Spinal cord (tissue), 10 donors: ENCODE data around the gene OR13J1. TPM values are rescaled to one million over a fixed set of nuclear protein-coding genes. Genes with fewer than 3 reads are reported as not detected.

Experiments
- DNase-seq, 6 donors: peaks; one replicate each; pipeline versions ENCODE4 v3.0.0 to v3.0.0-alpha.2; 2013 to 2015; ENCODE audit warnings: low spot score in 6 of 6, low read depth in 4 of 6
- H3K27ac ChIP-seq: one replicate; pipeline ENCODE4 v1.5.1; 2013; ENCODE audit warnings: low read depth, low read length, control low read depth
- H3K27me3 ChIP-seq: one replicate; pipeline ENCODE4 v1.6.1; 2013; ENCODE audit warnings: low read length; ENCODE audit not compliant: control insufficient read depth, insufficient read depth
- H3K36me3 ChIP-seq: one replicate; pipeline ENCODE4 v1.6.1; 2013; ENCODE audit warnings: low read length; ENCODE audit not compliant: control insufficient read depth, insufficient read depth
- H3K4me1 ChIP-seq: one replicate; pipeline ENCODE4 v1.6.1; 2013; ENCODE audit warnings: low read length; ENCODE audit not compliant: control insufficient read depth, insufficient read depth
- H3K4me3 ChIP-seq: one replicate; pipeline ENCODE4 v1.5.1; 2013; ENCODE audit warnings: low read depth, low read length, control low read depth
- H3K9me3 ChIP-seq: one replicate; pipeline ENCODE4 v1.6.1; 2013; ENCODE audit warnings: low read length; ENCODE audit not compliant: control insufficient read depth, insufficient read depth
- WGBS: methylation state at CpG from one replicate; pipeline ENCODE4 v1.1.5; 2013; ENCODE audit warnings: missing lambda C conversion rate; ENCODE audit not compliant: insufficient coverage; 5-methylcytosine and 5-hydroxymethylcytosine counted together
- polyA plus RNA-seq, 2 donors: library from polyadenylated mRNA; unstranded; fragments of 120-200 nt; gene quantifications; one replicate each; pipeline ENCODE4 v1.2.1, GENCODE V29; 2013; ENCODE audit not compliant: insufficient read length in 2 of 2
- total RNA-seq, 2 donors: library from RNA; depleted of rRNA in 1 of 2; stranded (reverse); fragments of 120-200 nt in 1 of 2; fragments of >200 nt in 1 of 2; gene quantifications; one replicate each; pipeline versions ENCODE4 v1.2.3 to v1.2.4, GENCODE V29; 2013 to 2014
- donor health status: healthy.

The OR13J1 gene
- total and polyA plus RNA-seq, 4 donors: 0.10 to 0.35 TPM; not detected in 2

GRCh38 chr9:35910613-35911359 lies 40.6 kb upstream of the OR13J1 start:
- Histone ChIP-seq H3K27me3 (peaks cover 2% of the 10 kb centered on the region), H3K4me1 (peaks cover 47% of the 10 kb centered on the region), H3K4me3 (no peak overlapping the region), H3K9me3 (no peaks in the 10 kb centered on the region), H3K36me3 (peaks cover 3% of the 10 kb centered on the region), H3K27ac (peak overlapping the region; percentile 12)
- no peak for DNase-seq
- WGBS: 75% methylated on average over 11 of the region's 14 CpGs

DNA sequence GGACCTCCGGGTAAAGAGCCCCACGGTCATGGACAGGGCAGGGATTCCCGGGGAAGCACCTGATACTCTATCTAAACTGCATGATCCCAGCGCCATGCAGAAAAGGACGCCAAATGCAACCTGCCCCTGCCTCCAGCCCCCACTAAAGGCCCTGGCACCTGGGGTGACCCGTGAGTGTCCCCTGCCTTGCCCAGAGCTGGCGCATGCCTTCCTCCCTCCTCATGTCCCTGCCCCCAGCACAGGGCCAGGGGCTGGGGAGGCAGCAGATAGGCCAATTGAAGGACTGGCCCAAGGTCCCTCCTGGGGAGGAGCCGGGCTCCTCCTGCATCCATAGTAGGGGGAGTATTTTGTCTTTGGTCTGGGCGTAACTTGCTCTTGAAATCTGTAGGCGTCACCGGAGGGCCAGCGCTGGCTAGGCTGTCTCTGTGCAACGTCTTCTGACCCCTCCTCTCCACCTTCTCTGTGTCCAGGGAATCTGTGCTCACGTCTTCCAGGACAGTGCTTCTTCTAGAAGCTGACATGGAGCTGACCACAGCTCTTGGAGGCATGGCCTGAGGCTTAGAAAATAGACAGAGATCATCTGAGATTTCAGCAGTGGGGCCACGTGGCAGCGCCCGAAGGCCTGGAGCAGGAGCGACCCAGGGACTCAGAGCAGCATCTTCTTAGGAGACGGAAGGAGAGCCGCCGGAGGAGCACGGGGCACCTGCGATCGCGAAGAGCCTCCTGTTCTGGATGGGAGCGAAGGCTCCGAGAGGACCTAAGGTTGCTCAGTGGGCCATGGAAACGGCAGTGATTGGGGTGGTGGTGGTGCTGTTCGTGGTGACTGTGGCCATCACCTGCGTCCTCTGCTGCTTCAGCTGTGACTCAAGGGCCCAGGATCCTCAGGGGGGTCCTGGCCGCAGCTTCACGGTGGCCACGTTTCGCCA lies 39.7 kb upstream of the OR13J1 start:
- no peaks in the 10 kb centered on the region for H3K9me3 ChIP-seq
- peaks cover 55% of the 10 kb centered on the region for H3K4me1 ChIP-seq
- H3K4me3 ChIP-seq: no peak overlapping the region
- peaks cover 3% of the 10 kb centered on the region for H3K36me3 ChIP-seq
- WGBS: 93% methylated on average over 32 of the region's 34 CpGs
- H3K27me3 ChIP-seq: peaks cover 2% of the 10 kb centered on the region
- peak overlapping the region; percentile 96 for H3K27ac ChIP-seq
- DNase-seq: no peak

DNA sequence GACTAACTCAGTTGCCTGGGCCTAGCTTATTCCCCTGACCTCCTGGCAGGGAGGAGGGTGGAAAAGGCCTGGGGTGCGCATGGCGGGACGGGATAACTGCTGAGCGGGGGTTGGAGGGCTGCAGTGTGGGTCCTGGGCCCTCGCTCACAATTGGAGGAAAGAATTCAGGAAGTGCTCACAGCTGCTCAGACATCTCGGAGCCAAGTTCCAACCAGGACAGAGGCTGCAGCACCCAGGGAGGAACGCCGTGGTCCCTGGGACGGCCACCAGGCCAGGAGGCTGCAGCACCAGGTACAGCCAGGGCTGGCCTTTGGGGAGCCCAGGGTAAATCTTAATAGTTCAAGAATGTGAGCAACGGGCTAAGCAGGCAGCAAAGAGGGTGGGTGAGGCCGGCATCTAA lies 39.1 kb upstream of the OR13J1 start, which contains the start of gene SPAAR:
Gene SPAAR, plus strand, starts transcription at position 217 of the 400 bp plus-strand sequence. CDS start 974 bp downstream, outside the sequence.
- H3K27me3 ChIP-seq: peaks cover 2% of the 10 kb centered on the region
- H3K27ac ChIP-seq: peak within 1 kb of the TSS; percentile 96
- no peaks in the 10 kb centered on the region for H3K9me3 ChIP-seq
- 81% methylated on average over 11 of the region's 11 CpGs for WGBS
- H3K4me3 ChIP-seq: no peak within 1 kb of the TSS
- DNase-seq: no peak
- H3K36me3 ChIP-seq: peaks cover 3% of the 10 kb centered on the region
- H3K4me1 ChIP-seq: peaks cover 62% of the 10 kb centered on the region

- Histone ChIP-seq H3K4me1 (peaks cover 64% of the 10 kb centered on the region), H3K9me3 (no peaks in the 10 kb centered on the region), H3K27ac (peak overlapping the region; percentile 96), H3K4me3 (no peak overlapping the region), H3K27me3 (peaks cover 2% of the 10 kb centered on the region), H3K36me3 (peaks cover 3% of the 10 kb centered on the region)
- WGBS: 62% methylated on average over 4 of the region's 9 CpGs
- DNase-seq: peak in 2 of 6 donors; percentile 39 to 89
These were observed 38.4 kb upstream of the OR13J1 start for GRCh38 chr9:35908504-35909125.

DNA sequence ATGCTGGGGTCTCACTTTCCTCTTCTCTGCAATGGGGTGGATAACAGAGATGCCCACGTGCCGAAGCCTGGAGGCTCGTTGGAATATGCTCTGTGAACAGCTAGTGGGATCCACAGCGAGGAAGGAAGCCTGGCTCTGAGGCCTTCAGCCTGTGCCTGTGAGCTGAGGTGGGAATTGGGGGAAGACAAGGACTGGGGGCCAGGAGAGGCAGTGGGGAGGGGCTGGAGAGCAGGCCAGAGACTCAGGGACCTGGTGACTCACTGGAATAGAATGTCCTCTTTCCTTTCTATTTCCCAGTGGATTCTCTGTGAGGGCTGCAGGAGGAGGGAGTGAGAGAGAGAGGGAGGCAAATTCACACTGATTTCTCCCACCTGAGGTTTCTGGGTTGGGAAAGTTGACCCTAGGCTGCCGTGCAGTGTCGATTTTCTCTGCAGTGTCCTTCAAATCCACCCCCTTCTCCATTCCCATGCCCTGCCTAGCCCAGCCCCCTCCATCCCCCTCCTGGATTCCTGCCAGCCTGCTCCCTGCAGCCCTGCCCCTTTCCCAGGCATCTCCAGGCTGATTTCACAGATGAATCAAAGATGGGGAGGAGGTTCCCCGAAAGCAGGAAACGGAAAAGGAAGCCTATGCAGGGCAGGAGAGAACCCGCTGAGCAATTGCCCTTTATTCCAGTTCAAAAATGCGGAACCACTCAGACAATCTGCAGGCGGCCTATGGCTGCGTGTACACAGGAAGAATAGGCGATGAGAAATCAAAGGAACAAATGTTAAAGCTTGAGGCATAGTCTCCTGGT lies 37.7 kb upstream of the OR13J1 start:
- Histone ChIP-seq H3K4me1 (peaks cover 62% of the 10 kb centered on the region), H3K36me3 (peaks cover 3% of the 10 kb centered on the region), H3K27ac (peak overlapping the region; percentile 96), H3K27me3 (peaks cover 2% of the 10 kb centered on the region), H3K4me3 (no peak overlapping the region), H3K9me3 (no peaks in the 10 kb centered on the region)
- DNase-seq: peak in 3 of 6 donors; percentile 38 to 91 (median 79)
- 26% methylated on average over 7 of the region's 13 CpGs for WGBS

DNA sequence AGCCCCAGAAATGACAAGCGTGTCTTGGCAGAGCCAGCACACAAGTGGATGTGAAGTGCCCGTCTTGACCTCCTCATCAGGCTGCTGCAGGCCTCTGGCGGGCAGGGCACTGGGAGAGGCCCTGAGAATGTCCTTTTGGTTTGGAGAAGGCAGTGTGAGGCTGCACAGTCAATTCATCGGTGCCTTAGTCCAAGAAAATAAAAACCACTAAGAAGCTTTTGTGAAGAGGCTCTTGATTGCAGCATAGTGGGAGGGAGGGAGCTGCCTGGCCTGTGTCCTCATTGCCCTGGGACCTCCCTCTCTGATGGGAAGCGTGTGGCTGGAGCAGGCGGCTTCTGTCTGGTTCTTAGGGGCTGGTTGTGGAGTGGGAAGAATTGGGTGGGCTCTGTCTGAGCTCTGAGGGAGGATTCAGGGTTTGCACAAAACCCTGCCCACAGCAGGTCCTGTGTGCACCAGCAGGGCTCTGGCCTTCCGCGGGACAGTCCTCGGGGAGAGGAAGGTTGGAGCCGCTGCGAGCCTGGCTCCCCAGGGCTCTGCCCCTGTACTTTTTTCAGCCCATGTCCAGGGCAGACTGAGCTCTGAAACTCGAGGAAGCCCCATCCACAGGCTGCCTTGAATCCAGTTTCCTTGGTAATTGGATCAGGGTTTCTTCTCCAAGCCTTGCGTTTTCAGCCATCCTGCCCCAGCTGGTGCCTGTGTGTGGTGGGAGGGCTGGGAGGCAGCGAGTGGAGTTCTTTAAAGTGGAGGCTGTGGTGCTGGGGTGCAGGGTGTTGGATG lies 36.9 kb upstream of the OR13J1 start:
- H3K9me3 ChIP-seq: no peaks in the 10 kb centered on the region
- peak in 1 of 6 donors; percentile 72 for DNase-seq
- peaks cover 60% of the 10 kb centered on the region for H3K4me1 ChIP-seq
- H3K4me3 ChIP-seq: no peak overlapping the region
- H3K27me3 ChIP-seq: peaks cover 2% of the 10 kb centered on the region
- H3K27ac ChIP-seq: peak overlapping the region; percentile 96
- 41% methylated on average over 13 of the region's 14 CpGs for WGBS
- H3K36me3 ChIP-seq: peaks cover 3% of the 10 kb centered on the region

DNA sequence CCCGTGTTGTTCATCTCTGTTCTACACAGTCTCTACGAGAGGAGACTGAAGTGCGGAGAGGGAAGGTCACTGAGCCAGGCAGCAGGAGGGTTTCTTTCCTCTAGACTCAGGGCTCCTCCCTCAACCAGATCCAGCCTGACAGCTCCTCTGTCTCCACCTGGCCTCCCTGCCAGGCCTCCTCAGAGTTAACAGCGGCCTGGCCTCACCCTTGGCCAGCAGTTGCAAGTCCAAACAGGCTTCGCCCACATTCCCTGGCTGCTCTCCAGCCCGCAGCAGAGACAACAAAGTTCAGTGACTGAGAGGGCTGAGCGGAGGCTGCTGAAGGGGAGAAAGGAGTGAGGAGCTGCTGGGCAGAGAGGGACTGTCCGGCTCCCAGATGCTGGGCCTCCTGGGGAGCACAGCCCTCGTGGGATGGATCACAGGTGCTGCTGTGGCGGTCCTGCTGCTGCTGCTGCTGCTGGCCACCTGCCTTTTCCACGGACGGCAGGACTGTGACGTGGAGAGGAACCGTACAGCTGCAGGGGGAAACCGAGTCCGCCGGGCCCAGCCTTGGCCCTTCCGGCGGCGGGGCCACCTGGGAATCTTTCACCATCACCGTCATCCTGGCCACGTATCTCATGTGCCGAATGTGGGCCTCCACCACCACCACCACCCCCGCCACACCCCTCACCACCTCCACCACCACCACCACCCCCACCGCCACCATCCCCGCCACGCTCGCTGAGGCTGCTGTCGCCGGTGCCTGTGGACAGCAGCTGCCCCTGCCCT lies 35.9 kb upstream of the OR13J1 start, which contains the start of gene HRCT1:
Gene HRCT1, plus strand, starts transcription at position 291 of the 768 bp plus-strand sequence. Its CDS starts 86 bp downstream, at position 377.
- peak in 4 of 6 donors; percentile 42 to 89 (median 54) for DNase-seq

More for the DNA sequence above, 35.9 kb upstream of the OR13J1 start, which contains the start of gene HRCT1:
- peaks cover 2% of the 10 kb centered on the region for H3K27me3 ChIP-seq
- H3K9me3 ChIP-seq: no peaks in the 10 kb centered on the region
- peaks cover 3% of the 10 kb centered on the region for H3K36me3 ChIP-seq
- WGBS: 50% methylated on average over 11 of the region's 30 CpGs
- H3K4me3 ChIP-seq: no peak within 1 kb of the TSS
- H3K4me1 ChIP-seq: peaks cover 60% of the 10 kb centered on the region
- H3K27ac ChIP-seq: peak within 1 kb of the TSS; percentile 96
